Uterus (tissue), 4 donors: ENCODE results near the gene CAVIN1. TPM values are rescaled to one million over a fixed set of nuclear protein-coding genes. Genes with fewer than 3 reads are reported as not detected.

Source experiments
- DNase-seq, 2 donors: peaks; one replicate each; pipeline ENCODE4 v3.0.0-alpha.2; 2019 to 2020
- H3K27ac ChIP-seq, 2 donors: fragments of 200-600 bp; sonication (generic); 1 replicate in 1 of 2; 2 replicates in 1 of 2; pipeline ENCODE4 v1.5.1; 2016 to 2018
- H3K27me3 ChIP-seq, 2 donors: fragments of 200-600 bp; sonication (generic); one replicate each; pipeline ENCODE4 v1.5.1; 2018 to 2019; ENCODE audit warnings: control low read depth in 1 of 2
- H3K36me3 ChIP-seq, 2 donors: fragments of 200-600 bp; sonication (generic); one replicate each; pipeline ENCODE4 v1.5.1; 2019; ENCODE audit warnings: control low read depth in 1 of 2
- H3K4me1 ChIP-seq, 2 donors: fragments of 200-600 bp; sonication (generic); one replicate each; pipeline ENCODE4 v1.5.1; 2018 to 2019; ENCODE audit warnings: control low read depth in 1 of 2
- H3K4me3 ChIP-seq, 2 donors: fragments of 200-600 bp; sonication (generic); 1 replicate in 1 of 2; 2 replicates in 1 of 2; pipeline ENCODE4 v1.5.1; 2018 to 2019; ENCODE audit warnings: mild to moderate bottlenecking in 1 of 2
- H3K9me3 ChIP-seq, 2 donors: fragments of 200-600 bp; sonication (generic); one replicate each; pipeline ENCODE4 v1.5.1; 2019; ENCODE audit warnings: control low read depth in 1 of 2
- POLR2A ChIP-seq, 2 donors: fragments of 450-650 bp; IDR thresholded peaks; one replicate each; pipeline ENCODE4 v1.6.1; 2016; ENCODE audit warnings: antibody characterized with exemption in 2 of 2, mild to moderate bottlenecking in 1 of 2, moderate library complexity in 1 of 2
- intact Hi-C: fragments of 100-400 bp; cut with DNase I; formaldehyde crosslinking; loops from one replicate; pipeline ENCODE4 v1.15.1; 2023; ENCODE audit warnings: low total_unique reads
- total RNA-seq, 4 donors: library from RNA; depleted of rRNA in 3 of 4; stranded (reverse); fragments of >200 nt in 3 of 4; gene quantifications; one replicate each; pipeline versions ENCODE4 v1.1.0 to v1.2.4, GENCODE V29; 2014 to 2023
- TF ChIP-seq, protein P1 (sequence below), 4 experiments: fragments of 200-600 bp in 2 of 4; fragments of 450-650 bp in 2 of 4; sonication (generic) in 2 of 4; IDR thresholded peaks; one replicate each; pipeline ENCODE4 v1.5.1; 2016 to 2019; ENCODE audit warnings: antibody characterized with exemption in 4 of 4, mild to moderate bottlenecking in 2 of 4, moderate library complexity in 1 of 4
- donor health status: DM: yes; HTN: yes; CAD: no.

The CAVIN1 gene
- total RNA-seq, 4 donors from 2014 or later, result 204 to 520 (median 372) TPM

GRCh38 chr17:42438600-42439567, 15.8 kb upstream of the CAVIN1 start:
- no peak for DNase-seq
- TF ChIP-seq POLR2A (IDR thresholded peaks at IDR 0.05), result no peak
- TF ChIP-seq, protein P1, sequence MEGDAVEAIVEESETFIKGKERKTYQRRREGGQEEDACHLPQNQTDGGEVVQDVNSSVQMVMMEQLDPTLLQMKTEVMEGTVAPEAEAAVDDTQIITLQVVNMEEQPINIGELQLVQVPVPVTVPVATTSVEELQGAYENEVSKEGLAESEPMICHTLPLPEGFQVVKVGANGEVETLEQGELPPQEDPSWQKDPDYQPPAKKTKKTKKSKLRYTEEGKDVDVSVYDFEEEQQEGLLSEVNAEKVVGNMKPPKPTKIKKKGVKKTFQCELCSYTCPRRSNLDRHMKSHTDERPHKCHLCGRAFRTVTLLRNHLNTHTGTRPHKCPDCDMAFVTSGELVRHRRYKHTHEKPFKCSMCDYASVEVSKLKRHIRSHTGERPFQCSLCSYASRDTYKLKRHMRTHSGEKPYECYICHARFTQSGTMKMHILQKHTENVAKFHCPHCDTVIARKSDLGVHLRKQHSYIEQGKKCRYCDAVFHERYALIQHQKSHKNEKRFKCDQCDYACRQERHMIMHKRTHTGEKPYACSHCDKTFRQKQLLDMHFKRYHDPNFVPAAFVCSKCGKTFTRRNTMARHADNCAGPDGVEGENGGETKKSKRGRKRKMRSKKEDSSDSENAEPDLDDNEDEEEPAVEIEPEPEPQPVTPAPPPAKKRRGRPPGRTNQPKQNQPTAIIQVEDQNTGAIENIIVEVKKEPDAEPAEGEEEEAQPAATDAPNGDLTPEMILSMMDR (IDR thresholded peaks at IDR 0.05), result peak in 2 of 4 experiments; percentile 11 to 22
- H3K4me1 ChIP-seq, result no peaks in the 10 kb centered on the region
- no peak overlapping the region for H3K4me3 ChIP-seq
- intact Hi-C loops, result no loop called here
- H3K9me3 ChIP-seq, result no peaks in the 10 kb centered on the region
- H3K27me3 ChIP-seq, result no peaks in the 10 kb centered on the region
- no peak overlapping the region for H3K27ac ChIP-seq
- no peaks in the 10 kb centered on the region for H3K36me3 ChIP-seq

DNA sequence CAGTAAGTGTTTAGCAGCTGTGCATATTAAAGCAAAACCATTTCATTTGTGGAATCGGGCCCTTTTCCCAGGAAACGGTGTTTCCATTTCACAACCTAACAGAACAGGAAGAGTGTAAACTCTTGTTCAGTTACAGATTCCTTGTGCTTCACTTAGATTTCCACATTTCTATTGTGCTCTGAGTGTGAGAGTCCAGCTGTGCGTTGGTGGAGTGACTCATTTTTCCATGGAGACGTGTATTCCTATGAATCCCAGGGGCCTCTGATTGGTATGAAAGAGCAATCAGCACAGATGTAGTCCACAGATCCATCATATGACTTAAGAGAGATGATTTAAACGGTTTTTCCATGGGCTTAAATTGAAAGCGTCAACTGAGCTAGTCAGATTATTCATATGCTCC, 13.3 kb upstream of the CAVIN1 start:
- H3K4me3 ChIP-seq, result no peak overlapping the region
- intact Hi-C loops, result no loop called here
- DNase-seq, result peak; percentile 57 to 71

GRCh38 chr17:42431758-42432161, 8.7 kb upstream of the CAVIN1 start:
- H3K36me3 ChIP-seq, result no peaks in the 10 kb centered on the region
- no peak for TF ChIP-seq POLR2A (IDR thresholded peaks at IDR 0.05)
- TF ChIP-seq, protein P1 (IDR thresholded peaks at IDR 0.05), result no peak
- H3K4me1 ChIP-seq, result no peaks in the 10 kb centered on the region
- H3K27ac ChIP-seq, result no peak overlapping the region
- H3K27me3 ChIP-seq, result no peaks in the 10 kb centered on the region
- no peak for DNase-seq
- intact Hi-C loops, result no loop called here
- no peaks in the 10 kb centered on the region for H3K9me3 ChIP-seq
- H3K4me3 ChIP-seq, result no peak overlapping the region

More for the DNA sequence above, 13.3 kb upstream of the CAVIN1 start:
- Histone ChIP-seq H3K27me3 (no peaks in the 10 kb centered on the region), H3K36me3 (no peaks in the 10 kb centered on the region), H3K9me3 (no peaks in the 10 kb centered on the region), H3K4me1 (no peaks in the 10 kb centered on the region), H3K27ac (peak overlapping the region; percentile 67 to 76)
- no peak for TF ChIP-seq POLR2A (IDR thresholded peaks at IDR 0.05)
- TF ChIP-seq, protein P1 (IDR thresholded peaks at IDR 0.05), result no peak

- no peak for TF ChIP-seq POLR2A (IDR thresholded peaks at IDR 0.05)
- TF ChIP-seq, protein P1 (IDR thresholded peaks at IDR 0.05), result no peak
- intact Hi-C loops, result no loop called here
- Histone ChIP-seq H3K4me3 (no peak overlapping the region), H3K9me3 (no peaks in the 10 kb centered on the region), H3K36me3 (no peaks in the 10 kb centered on the region), H3K27ac (no peak overlapping the region), H3K4me1 (no peaks in the 10 kb centered on the region), H3K27me3 (no peaks in the 10 kb centered on the region)
- DNase-seq, result no peak
Measured at GRCh38 chr17:42429726-42430447, 6.8 kb upstream of the CAVIN1 start.
